ENCODE data around the gene EN1. TPM values are rescaled to one million over a fixed set of nuclear protein-coding genes. Genes with fewer than 3 reads are reported as not detected.

Gene EN1
- total and polyA plus RNA-seq, 7 experiments from 2014 or later, result not detected

GRCh38 chr2:118817469-118817868 is 30.0 kb downstream of the EN1 start:
- Histone ChIP-seq H3K4me3 (ENCODE audit: low read length) (no peak overlapping the region), H3K27ac (ENCODE audit: low read depth, low read length) (no peak overlapping the region), H3K9me3 (ENCODE audit: control insufficient read depth in 2 of 3, low read length in 3 of 3) (no peaks in the 10 kb centered on the region), H3K36me3 (ENCODE audit: control insufficient read depth in 2 of 3, insufficient read depth in 3 of 3, low read length in 3 of 3) (no peaks in the 10 kb centered on the region), H3K4me1 (ENCODE audit: control insufficient read depth in 2 of 2, insufficient read depth in 2 of 2, low read length in 2 of 2) (no peaks in the 10 kb centered on the region), H3K27me3 (ENCODE audit: control insufficient read depth in 2 of 2, insufficient read depth in 2 of 2, low read length in 2 of 2) (peaks cover 0 to 5% of the 10 kb centered on the region in 2 donors)
- no peak overlapping the region for H3K4me3 Mint-ChIP-seq
- CTCF ChIA-PET, result no interaction called here
- H3K9me3 Mint-ChIP-seq, result no peaks in the 10 kb centered on the region
- peaks cover 0 to 2% (median 0%) of the 10 kb centered on the region in 7 donors for H3K4me1 Mint-ChIP-seq
- peaks cover 22 to 80% (median 69%) of the 10 kb centered on the region in 5 donors for H3K27me3 Mint-ChIP-seq
- DNase-seq (no peak), ATAC-seq (no peak)
- POLR2A ChIA-PET, result no interaction called here
- intact Hi-C loops (cut with micrococcal nuclease), result no loop called here
- H3K27ac Mint-ChIP-seq, result no peak overlapping the region
- H3K36me3 Mint-ChIP-seq, result no peaks in the 10 kb centered on the region

GRCh38 chr2:118816669-118817068 is 30.8 kb downstream of the EN1 start:
- Mint-ChIP-seq H3K36me3 (no peaks in the 10 kb centered on the region), H3K27ac (no peak overlapping the region), H3K9me3 (peaks cover 0 to 1% (median 0%) of the 10 kb centered on the region in 11 donors), H3K4me3 (no peak overlapping the region), H3K27me3 (peaks cover 23 to 79% (median 68%) of the 10 kb centered on the region in 5 donors), H3K4me1 (peaks cover 0 to 2% (median 0%) of the 10 kb centered on the region in 7 donors)
- Histone ChIP-seq H3K4me1 (ENCODE audit: control insufficient read depth in 2 of 2, insufficient read depth in 2 of 2, low read length in 2 of 2) (no peaks in the 10 kb centered on the region), H3K36me3 (ENCODE audit: control insufficient read depth in 2 of 3, insufficient read depth in 3 of 3, low read length in 3 of 3) (no peaks in the 10 kb centered on the region), H3K9me3 (ENCODE audit: control insufficient read depth in 2 of 3, low read length in 3 of 3) (no peaks in the 10 kb centered on the region), H3K27ac (ENCODE audit: low read depth, low read length) (no peak overlapping the region), H3K27me3 (ENCODE audit: control insufficient read depth in 2 of 2, insufficient read depth in 2 of 2, low read length in 2 of 2) (peaks cover 0 to 5% of the 10 kb centered on the region in 2 donors), H3K4me3 (ENCODE audit: low read length) (no peak overlapping the region)
- DNase-seq (no peak), ATAC-seq (no peak)
- POLR2A ChIA-PET, result no interaction called here
- CTCF ChIA-PET, result no interaction called here
- intact Hi-C loops (cut with micrococcal nuclease), result no loop called here

- Histone ChIP-seq H3K27ac (ENCODE audit: low read depth, low read length) (no peak overlapping the region), H3K27me3 (ENCODE audit: control insufficient read depth in 2 of 2, insufficient read depth in 2 of 2, low read length in 2 of 2) (peaks cover 0 to 5% of the 10 kb centered on the region in 2 donors), H3K4me1 (ENCODE audit: control insufficient read depth in 2 of 2, insufficient read depth in 2 of 2, low read length in 2 of 2) (no peaks in the 10 kb centered on the region), H3K9me3 (ENCODE audit: control insufficient read depth in 2 of 3, low read length in 3 of 3) (no peaks in the 10 kb centered on the region), H3K36me3 (ENCODE audit: control insufficient read depth in 2 of 3, insufficient read depth in 3 of 3, low read length in 3 of 3) (no peaks in the 10 kb centered on the region), H3K4me3 (ENCODE audit: low read length) (no peak overlapping the region)
- CTCF ChIA-PET, result no interaction called here
- POLR2A ChIA-PET, result no interaction called here
- Mint-ChIP-seq H3K9me3 (peaks cover 0 to 1% (median 0%) of the 10 kb centered on the region in 11 donors), H3K4me3 (no peak overlapping the region), H3K27me3 (peaks cover 24 to 79% (median 67%) of the 10 kb centered on the region in 5 donors), H3K36me3 (no peaks in the 10 kb centered on the region), H3K27ac (no peak overlapping the region), H3K4me1 (peaks cover 0 to 2% (median 0%) of the 10 kb centered on the region in 7 donors)
- intact Hi-C loops (cut with micrococcal nuclease), result no loop called here
- ATAC-seq, result no peak
- DNase-seq, result no peak
These were observed 31.7 kb downstream of the EN1 start for GRCh38 chr2:118815731-118816130.

- no peaks in the 10 kb centered on the region for H3K9me3 ChIP-seq (ENCODE audit: control insufficient read depth in 2 of 3, low read length in 3 of 3)
- H3K9me3 Mint-ChIP-seq, result peaks cover 0 to 1% (median 0%) of the 10 kb centered on the region in 11 donors
- POLR2A ChIA-PET, result no interaction called here
- no peaks in the 10 kb centered on the region for H3K36me3 Mint-ChIP-seq
- no peak overlapping the region for H3K27ac Mint-ChIP-seq
- H3K36me3 ChIP-seq (ENCODE audit: control insufficient read depth in 2 of 3, insufficient read depth in 3 of 3, low read length in 3 of 3), result no peaks in the 10 kb centered on the region
- ATAC-seq, result no peak
- H3K27ac ChIP-seq (ENCODE audit: low read depth, low read length), result no peak overlapping the region
- peaks cover 0 to 2% (median 0%) of the 10 kb centered on the region in 7 donors for H3K4me1 Mint-ChIP-seq
- H3K4me3 ChIP-seq (ENCODE audit: low read length), result no peak overlapping the region
- no peak for DNase-seq
- peaks cover 21 to 83% (median 64%) of the 10 kb centered on the region in 5 donors for H3K27me3 Mint-ChIP-seq
- H3K27me3 ChIP-seq (ENCODE audit: control insufficient read depth in 2 of 2, insufficient read depth in 2 of 2, low read length in 2 of 2), result peaks cover 0 to 5% of the 10 kb centered on the region in 2 donors
- H3K4me1 ChIP-seq (ENCODE audit: control insufficient read depth in 2 of 2, insufficient read depth in 2 of 2, low read length in 2 of 2), result no peaks in the 10 kb centered on the region
- intact Hi-C loops (cut with micrococcal nuclease), result no loop called here
- CTCF ChIA-PET, result no interaction called here
- no peak overlapping the region for H3K4me3 Mint-ChIP-seq
These were observed 32.1 kb downstream of the EN1 start for GRCh38 chr2:118815314-118815713.

GRCh38 chr2:118814368-118814767 is 33.1 kb downstream of the EN1 start:
- Mint-ChIP-seq H3K27me3 (peaks cover 27 to 85% (median 72%) of the 10 kb centered on the region in 5 donors), H3K4me1 (peaks cover 0 to 4% (median 0%) of the 10 kb centered on the region in 7 donors), H3K36me3 (no peaks in the 10 kb centered on the region), H3K27ac (no peak overlapping the region), H3K4me3 (no peak overlapping the region), H3K9me3 (peaks cover 0 to 1% (median 0%) of the 10 kb centered on the region in 11 donors)
- H3K36me3 ChIP-seq (ENCODE audit: control insufficient read depth in 2 of 3, insufficient read depth in 3 of 3, low read length in 3 of 3), result no peaks in the 10 kb centered on the region
- ChIA-PET POLR2A (no interaction called here), CTCF (no interaction called here)
- intact Hi-C loops (cut with micrococcal nuclease), result no loop called here
- ATAC-seq (no peak), DNase-seq (no peak)
- H3K4me3 ChIP-seq (ENCODE audit: low read length), result no peak overlapping the region
- H3K4me1 ChIP-seq (ENCODE audit: control insufficient read depth in 2 of 2, insufficient read depth in 2 of 2, low read length in 2 of 2), result no peaks in the 10 kb centered on the region
- H3K9me3 ChIP-seq (ENCODE audit: control insufficient read depth in 2 of 3, low read length in 3 of 3), result no peaks in the 10 kb centered on the region
- no peak overlapping the region for H3K27ac ChIP-seq (ENCODE audit: low read depth, low read length)
- peaks cover 0 to 5% of the 10 kb centered on the region in 2 donors for H3K27me3 ChIP-seq (ENCODE audit: control insufficient read depth in 2 of 2, insufficient read depth in 2 of 2, low read length in 2 of 2)

GRCh38 chr2:118813601-118814339 is 33.7 kb downstream of the EN1 start:
- H3K27ac Mint-ChIP-seq, result no peak overlapping the region
- POLR2A ChIA-PET, result no interaction called here
- Histone ChIP-seq H3K4me1 (ENCODE audit: control insufficient read depth in 2 of 2, insufficient read depth in 2 of 2, low read length in 2 of 2) (no peaks in the 10 kb centered on the region), H3K36me3 (ENCODE audit: control insufficient read depth in 2 of 3, insufficient read depth in 3 of 3, low read length in 3 of 3) (no peaks in the 10 kb centered on the region), H3K9me3 (ENCODE audit: control insufficient read depth in 2 of 3, low read length in 3 of 3) (no peaks in the 10 kb centered on the region), H3K4me3 (ENCODE audit: low read length) (no peak overlapping the region), H3K27me3 (ENCODE audit: control insufficient read depth in 2 of 2, insufficient read depth in 2 of 2, low read length in 2 of 2) (peaks cover 0 to 5% of the 10 kb centered on the region in 2 donors), H3K27ac (ENCODE audit: low read depth, low read length) (no peak overlapping the region)
- intact Hi-C loops (cut with micrococcal nuclease), result no loop called here
- H3K4me1 Mint-ChIP-seq, result peaks cover 0 to 6% (median 0%) of the 10 kb centered on the region in 7 donors
- CTCF ChIA-PET, result no interaction called here
- H3K9me3 Mint-ChIP-seq, result peaks cover 0 to 1% (median 0%) of the 10 kb centered on the region in 11 donors
- no peak for ATAC-seq
- DNase-seq, result no peak
- no peak overlapping the region for H3K4me3 Mint-ChIP-seq
- peaks cover 32 to 84% (median 70%) of the 10 kb centered on the region in 5 donors for H3K27me3 Mint-ChIP-seq
- H3K36me3 Mint-ChIP-seq, result no peaks in the 10 kb centered on the region

- H3K27me3 ChIP-seq (ENCODE audit: control insufficient read depth in 2 of 2, insufficient read depth in 2 of 2, low read length in 2 of 2), result peaks cover 0 to 5% of the 10 kb centered on the region in 2 donors
- no peaks in the 10 kb centered on the region for H3K36me3 Mint-ChIP-seq
- no peaks in the 10 kb centered on the region for H3K36me3 ChIP-seq (ENCODE audit: control insufficient read depth in 2 of 3, insufficient read depth in 3 of 3, low read length in 3 of 3)
- DNase-seq (no peak), ATAC-seq (no peak)
- ChIA-PET POLR2A (no interaction called here), CTCF (no interaction called here)
- H3K27me3 Mint-ChIP-seq, result peaks cover 34 to 83% (median 68%) of the 10 kb centered on the region in 5 donors
- H3K4me3 ChIP-seq (ENCODE audit: low read length), result no peak overlapping the region
- intact Hi-C loops (cut with micrococcal nuclease), result no loop called here
- no peaks in the 10 kb centered on the region for H3K4me1 ChIP-seq (ENCODE audit: control insufficient read depth in 2 of 2, insufficient read depth in 2 of 2, low read length in 2 of 2)
- peaks cover 0 to 13% (median under 1%) of the 10 kb centered on the region in 7 donors for H3K4me1 Mint-ChIP-seq
- no peak overlapping the region for H3K27ac Mint-ChIP-seq
- peaks cover 0 to 1% (median 0%) of the 10 kb centered on the region in 11 donors for H3K9me3 Mint-ChIP-seq
- H3K4me3 Mint-ChIP-seq, result no peak overlapping the region
- no peak overlapping the region for H3K27ac ChIP-seq (ENCODE audit: low read depth, low read length)
- H3K9me3 ChIP-seq (ENCODE audit: control insufficient read depth in 2 of 3, low read length in 3 of 3), result no peaks in the 10 kb centered on the region
These were observed 34.3 kb downstream of the EN1 start for GRCh38 chr2:118813111-118813510.

All from naive thymus-derived CD4-positive, alpha-beta T cell (primary cell).